ENCODE measurements around the gene ESRRG. TPM values are rescaled to one million over a fixed set of nuclear protein-coding genes. Genes with fewer than 3 reads are reported as not detected.

The ESRRG gene
- total RNA-seq = 1 to 10 TPM in 1 of 6 experiments, under 1 TPM in 5; 0.11 to 1.9 (median 0.18) TPM
- long read RNA-seq = 0 reads

- TF ChIP-seq POLR2A (IDR thresholded peaks at IDR 0.05) = no peak
- intact Hi-C loops (cut with DNase I) = no loop called here
- 3% methylated on average over 17 of the region's 17 CpGs for WGBS (ENCODE audit: insufficient coverage, low coverage, low lambda C conversion rate, missing lambda C conversion rate)
- peaks cover 0 to 10% (median 0%) of the 10 kb centered on the region in 4 donors for H3K4me1 ChIP-seq
- no peaks in the 10 kb centered on the region for H3K36me3 ChIP-seq
- peak in 2 of 3 donors; percentile 29 to 53 for DNase-seq
- no peak within 1 kb of the TSS for H3K27ac ChIP-seq
- no peaks in the 10 kb centered on the region for H3K9me3 ChIP-seq
- no peaks in the 10 kb centered on the region for H3K27me3 ChIP-seq
- H3K4me3 ChIP-seq = peak within 1 kb of the TSS; percentile 1 to 31 (median 30)
- ATAC-seq = peak; percentile 26 to 74 (median 60)
Observed at GRCh38 chr1:216723274-216723780, at the start of gene ESRRG. Gene ESRRG (minus strand): TSS chr1:216723429. CDS start chr1:216723299, 130 bp downstream.

GRCh38 chr1:216771922-216772321 is 48.7 kb upstream of the ESRRG start:
- no peak overlapping the region for H3K27ac ChIP-seq
- no peaks in the 10 kb centered on the region for H3K36me3 ChIP-seq
- DNase-seq (no peak), ATAC-seq (no peak)
- no peak overlapping the region for H3K4me3 ChIP-seq
- TF ChIP-seq POLR2A (IDR thresholded peaks at IDR 0.05) = no peak
- TF ChIP-seq CTCF (IDR thresholded peaks at IDR 0.05) = no peak
- no peaks in the 10 kb centered on the region for H3K4me1 ChIP-seq
- intact Hi-C loops (cut with DNase I) = no loop called here
- no peaks in the 10 kb centered on the region for H3K9me3 ChIP-seq
- 39% methylated on average over 4 of the region's 4 CpGs for WGBS (ENCODE audit: insufficient coverage, low coverage, low lambda C conversion rate, missing lambda C conversion rate)
- no peaks in the 10 kb centered on the region for H3K27me3 ChIP-seq

GRCh38 chr1:216766633-216767327 is 43.6 kb upstream of the ESRRG start:
- H3K36me3 ChIP-seq = no peaks in the 10 kb centered on the region
- TF ChIP-seq POLR2A (IDR thresholded peaks at IDR 0.05) (no peak), CTCF (IDR thresholded peaks at IDR 0.05) (no peak)
- no peaks in the 10 kb centered on the region for H3K9me3 ChIP-seq
- no peak overlapping the region for H3K27ac ChIP-seq
- ATAC-seq = no peak
- H3K4me1 ChIP-seq = no peaks in the 10 kb centered on the region
- no peak for DNase-seq
- intact Hi-C loops (cut with DNase I) = no loop called here
- H3K4me3 ChIP-seq = no peak overlapping the region
- 34% methylated on average over 3 of the region's 3 CpGs for WGBS (ENCODE audit: insufficient coverage, low coverage, low lambda C conversion rate, missing lambda C conversion rate)
- no peaks in the 10 kb centered on the region for H3K27me3 ChIP-seq

GRCh38 chr1:216765346-216766300 is 42.4 kb upstream of the ESRRG start:
- no peak for ATAC-seq
- TF ChIP-seq POLR2A (IDR thresholded peaks at IDR 0.05) (no peak), CTCF (IDR thresholded peaks at IDR 0.05) (no peak)
- no peak overlapping the region for H3K4me3 ChIP-seq
- intact Hi-C loops (cut with DNase I) = no loop called here
- 48% methylated on average over 10 of the region's 10 CpGs for WGBS (ENCODE audit: insufficient coverage, low coverage, low lambda C conversion rate, missing lambda C conversion rate)
- H3K4me1 ChIP-seq = no peaks in the 10 kb centered on the region
- H3K27me3 ChIP-seq = no peaks in the 10 kb centered on the region
- no peak overlapping the region for H3K27ac ChIP-seq
- H3K36me3 ChIP-seq = no peaks in the 10 kb centered on the region
- DNase-seq = no peak
- no peaks in the 10 kb centered on the region for H3K9me3 ChIP-seq
